IMR-90 (cell line): ENCODE data around the gene C15orf40.

Source experiments
- CEBPB ChIP-seq: IDR thresholded peaks from 2 replicates; pipeline ENCODE4 v1.6.1; 2012; ENCODE audit warnings: low read depth, low read length, improper control_type of control experiment
- CHD1 ChIP-seq: IDR thresholded peaks from 2 replicates; pipeline ENCODE4 v1.6.1; 2012; ENCODE audit warnings: low read depth, low read length, improper control_type of control experiment
- CTCF ChIP-seq: conservative IDR thresholded peaks from 2 replicates; pipeline ENCODE4 v1.5.1; 2012; ENCODE audit warnings: mild to moderate bottlenecking, low read depth, low read length, improper control_type of control experiment
- MAZ ChIP-seq: IDR thresholded peaks from 2 replicates; pipeline ENCODE4 v1.6.1; 2012; ENCODE audit warnings: low read depth, mild to moderate bottlenecking, low read length, improper control_type of control experiment, moderate library complexity, borderline replicate concordance
- MXI1 ChIP-seq: IDR thresholded peaks from 2 replicates; pipeline ENCODE4 v1.6.1; 2012; ENCODE audit warnings: low read depth, mild to moderate bottlenecking, low read length, moderate library complexity, borderline replicate concordance
- POLR2A ChIP-seq: IDR thresholded peaks from 2 replicates; pipeline ENCODE4 v1.6.1; 2012; ENCODE audit warnings: mild to moderate bottlenecking, low read depth, low read length
- RCOR1 ChIP-seq: IDR thresholded peaks from 2 replicates; pipeline ENCODE4 v1.6.1; 2012; ENCODE audit warnings: mild to moderate bottlenecking, low read length, improper control_type of control experiment; ENCODE audit not compliant: insufficient replicate concordance
- SMC3 ChIP-seq: fragments of 150-350 bp; IDR thresholded peaks from 2 replicates; pipeline ENCODE4 v1.6.1; 2016; ENCODE audit warnings: low read depth, mild to moderate bottlenecking, antibody characterized with exemption, low read length, moderate library complexity
- TF ChIP-seq, protein P1 (sequence below): fragments of 150-350 bp; IDR thresholded peaks from 2 replicates; pipeline ENCODE4 v1.6.1; 2017; ENCODE audit warnings: mild to moderate bottlenecking, antibody characterized with exemption, low read length, low read depth

DNA sequence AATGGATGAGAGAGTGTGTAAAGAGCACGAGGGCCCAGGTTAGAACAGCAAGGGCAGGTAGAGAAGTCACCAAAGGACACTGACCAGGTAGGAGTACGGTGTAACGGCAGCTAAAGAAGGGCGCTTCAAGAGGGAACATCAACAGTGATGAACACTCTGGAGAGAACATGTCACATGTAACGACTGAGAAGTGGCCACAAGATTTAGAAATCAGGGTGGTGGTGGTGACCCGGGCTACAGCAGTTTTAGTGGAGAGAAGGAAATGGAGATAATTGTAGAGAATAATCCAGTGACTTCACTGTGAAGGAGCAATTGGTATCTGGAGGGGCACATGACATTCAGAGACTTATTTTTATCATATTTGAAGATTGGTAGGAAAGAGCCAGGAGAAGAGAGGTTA is 1.2 kb upstream of the C15orf40 start:
- TF ChIP-seq CTCF (no peak), MXI1 (no peak), CEBPB (no peak), RCOR1 (no peak), POLR2A (no peak), CHD1 (no peak), SMC3 (no peak), MAZ (no peak)
- TF ChIP-seq, protein P1, sequence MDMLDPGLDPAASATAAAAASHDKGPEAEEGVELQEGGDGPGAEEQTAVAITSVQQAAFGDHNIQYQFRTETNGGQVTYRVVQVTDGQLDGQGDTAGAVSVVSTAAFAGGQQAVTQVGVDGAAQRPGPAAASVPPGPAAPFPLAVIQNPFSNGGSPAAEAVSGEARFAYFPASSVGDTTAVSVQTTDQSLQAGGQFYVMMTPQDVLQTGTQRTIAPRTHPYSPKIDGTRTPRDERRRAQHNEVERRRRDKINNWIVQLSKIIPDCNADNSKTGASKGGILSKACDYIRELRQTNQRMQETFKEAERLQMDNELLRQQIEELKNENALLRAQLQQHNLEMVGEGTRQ: no peak
